Left ventricle myocardium superior (tissue), 1 donor: ENCODE measurements around the gene UBE2E3. TPM values are rescaled to one million over a fixed set of nuclear protein-coding genes. Genes with fewer than 3 reads are reported as not detected.
"Not testable (repeated sequence)": the region's sequence is repeated elsewhere in the genome, so short reads cannot be mapped to it uniquely, and the experiment has no call there.

Experiments
- ATAC-seq: fragments of 200-7000 bp; cut with Tn5 transposase; one replicate; pipeline ENCODE4 v1.9.1; 2020; ENCODE audit warnings: mild to moderate bottlenecking, moderate library complexity
- DNase-seq: peaks from one replicate; pipeline ENCODE4 v3.0.0-alpha.2; 2020
- intact Hi-C: fragments of 100-400 bp; cut with micrococcal nuclease; formaldehyde crosslinking; loops from one replicate; pipeline ENCODE4 v1.11.0; 2022
- long read RNA-seq: library from polyadenylated mRNA; unstranded; transcript quantifications from one replicate; pipeline ENCODE4 v2.0.0, GENCODE V29; 2021
- total RNA-seq: library from RNA; stranded (reverse); fragmentation: NEBNext Ultra II Directional; extraction: Animal tissue kit (Norgen Biotek cat#: 25700); gene quantifications from one replicate; pipeline ENCODE4 v1.2.1, GENCODE V29; 2021
- donor health status: DM: no; HTN: yes; CAD: no; lungs with severe emphysema.

UBE2E3 gene
- 57.5 TPM for total RNA-seq
- long read RNA-seq, transcript UBE2E3-202 (6 exons, 1,570 nt) = major isoform, 70 of 93 reads
- long read RNA-seq, partial matches to known transcripts = 12 of 93 reads
- long read RNA-seq, other reads (novel, unspliced or antisense) = 10 of 93 reads

- intact Hi-C loops = no loop called here
- ATAC-seq = peak; percentile 95
- DNase-seq = peak; percentile 92
Observed at GRCh38 chr2:180980106-180980942, at the start of gene UBE2E3. Gene UBE2E3, plus strand, starts transcription at chr2:180980605. Its CDS starts 1,438 bp downstream, at chr2:180982043.

- intact Hi-C loops = no loop called here
- no peak for DNase-seq
- ATAC-seq = no peak
Observed at GRCh38 chr2:180931841-180932240, 48.6 kb upstream of the UBE2E3 start.

GRCh38 chr2:180933332-180933731, 47.1 kb upstream of the UBE2E3 start:
- no peak for ATAC-seq
- intact Hi-C loops = no loop called here
- no peak for DNase-seq

- DNase-seq = no peak
- intact Hi-C loops = no loop called here
- no peak for ATAC-seq
Observed at GRCh38 chr2:180934911-180935310, 45.5 kb upstream of the UBE2E3 start.

- intact Hi-C loops, DNase-seq, ATAC-seq: not testable (repeated sequence)
Observed at GRCh38 chr2:180937480-180937879, 42.9 kb upstream of the UBE2E3 start.

- DNase-seq = no peak
Observed at GRCh38 chr2:180938451-180938850, 42.0 kb upstream of the UBE2E3 start.

GRCh38 chr2:180943275-180943674, 37.1 kb upstream of the UBE2E3 start:
- intact Hi-C loops = no loop called here
- DNase-seq = no peak
- no peak for ATAC-seq

More at GRCh38 chr2:180938451-180938850, 42.0 kb upstream of the UBE2E3 start:
- intact Hi-C loops = no loop called here
- no peak for ATAC-seq

GRCh38 chr2:180944372-180944771, 36.0 kb upstream of the UBE2E3 start:
- intact Hi-C loops = no loop called here
- no peak for ATAC-seq
- DNase-seq = no peak

GRCh38 chr2:180947208-180947689, 33.2 kb upstream of the UBE2E3 start:
- DNase-seq (no peak), ATAC-seq (no peak)
- intact Hi-C loops = no loop called here

GRCh38 chr2:180949896-180950295, 30.5 kb upstream of the UBE2E3 start:
- no peak for DNase-seq
- intact Hi-C loops = no loop called here
- ATAC-seq = no peak

- DNase-seq = no peak
- ATAC-seq = no peak
- intact Hi-C loops = no loop called here
Observed at GRCh38 chr2:180952082-180952481, 28.3 kb upstream of the UBE2E3 start.

GRCh38 chr2:180952731-180953336, 27.6 kb upstream of the UBE2E3 start:
- ATAC-seq = no peak
- DNase-seq = no peak
- intact Hi-C loops = no loop called here

GRCh38 chr2:180953550-180953949, 26.9 kb upstream of the UBE2E3 start:
- ATAC-seq = no peak
- intact Hi-C loops = no loop called here
- DNase-seq = no peak

GRCh38 chr2:180955101-180955500, 25.3 kb upstream of the UBE2E3 start:
- ATAC-seq (no peak), DNase-seq (no peak)
- intact Hi-C loops = no loop called here

GRCh38 chr2:180959787-180960186, 20.6 kb upstream of the UBE2E3 start:
- ATAC-seq (no peak), DNase-seq (no peak)
- intact Hi-C loops = no loop called here

GRCh38 chr2:180960982-180961381, 19.4 kb upstream of the UBE2E3 start:
- intact Hi-C loops = no loop called here
- DNase-seq (no peak), ATAC-seq (no peak)

GRCh38 chr2:180962727-180963314, 17.6 kb upstream of the UBE2E3 start:
- intact Hi-C loops = no loop called here
- ATAC-seq = no peak
- no peak for DNase-seq

GRCh38 chr2:180966378-180966777, 14.0 kb upstream of the UBE2E3 start:
- intact Hi-C loops = loop anchor here (5.0 kb wide), 1 partner anchor 501 kb away; no protein-coding TSS in a partner anchor
- DNase-seq = no peak
- no peak for ATAC-seq

- ATAC-seq = no peak
- intact Hi-C loops = loop anchor here (5.0 kb wide), 1 partner anchor 498 kb away; no protein-coding TSS in a partner anchor
- DNase-seq = no peak
Observed at GRCh38 chr2:180969124-180969523, 11.3 kb upstream of the UBE2E3 start.

GRCh38 chr2:180970016-180970415, 10.4 kb upstream of the UBE2E3 start:
- DNase-seq (no peak), ATAC-seq (no peak)
- intact Hi-C loops = no loop called here
